Subcutaneous abdominal adipose tissue (tissue), 5 donors: ENCODE data around the gene TOLLIP.

Experiments used
- H3K27ac ChIP-seq: one replicate; pipeline ENCODE4 v1.7.0; 2013; ENCODE audit warnings: low read depth, mild to moderate bottlenecking, inconsistent platforms, low read length, moderate library complexity
- H3K27me3 ChIP-seq, 5 donors: one replicate each; pipeline ENCODE4 v1.7.0; 2013; ENCODE audit warnings: low read length in 5 of 5, inconsistent platforms in 1 of 5; ENCODE audit not compliant: control insufficient read depth in 5 of 5, insufficient read depth in 4 of 5
- H3K36me3 ChIP-seq, 5 donors: one replicate each; pipeline ENCODE4 v1.7.0; 2013; ENCODE audit warnings: low read length in 5 of 5; ENCODE audit not compliant: control insufficient read depth in 5 of 5, insufficient read depth in 5 of 5
- H3K4me1 ChIP-seq, 5 donors: one replicate each; pipeline ENCODE4 v1.7.0; 2013; ENCODE audit warnings: low read length in 5 of 5, mild to moderate bottlenecking in 3 of 5, moderate library complexity in 1 of 5; ENCODE audit not compliant: control insufficient read depth in 5 of 5, insufficient read depth in 5 of 5
- H3K4me3 ChIP-seq, 5 donors: one replicate each; pipeline ENCODE4 v1.7.0; 2013; ENCODE audit warnings: low read length in 5 of 5, low read depth in 1 of 5
- H3K9ac ChIP-seq, 5 donors: one replicate each; pipeline ENCODE4 v1.7.0; 2013; ENCODE audit warnings: low read length in 5 of 5, mild to moderate bottlenecking in 4 of 5, moderate library complexity in 3 of 5
- H3K9me3 ChIP-seq, 5 donors: one replicate each; pipeline ENCODE4 v1.7.0; 2013; ENCODE audit warnings: low read length in 5 of 5; ENCODE audit not compliant: control insufficient read depth in 5 of 5
- donor health status: healthy.
- donor health status: healthy.
- donor health status: healthy.
- donor health status: healthy.
- donor health status: healthy.

Gene TOLLIP

DNA sequence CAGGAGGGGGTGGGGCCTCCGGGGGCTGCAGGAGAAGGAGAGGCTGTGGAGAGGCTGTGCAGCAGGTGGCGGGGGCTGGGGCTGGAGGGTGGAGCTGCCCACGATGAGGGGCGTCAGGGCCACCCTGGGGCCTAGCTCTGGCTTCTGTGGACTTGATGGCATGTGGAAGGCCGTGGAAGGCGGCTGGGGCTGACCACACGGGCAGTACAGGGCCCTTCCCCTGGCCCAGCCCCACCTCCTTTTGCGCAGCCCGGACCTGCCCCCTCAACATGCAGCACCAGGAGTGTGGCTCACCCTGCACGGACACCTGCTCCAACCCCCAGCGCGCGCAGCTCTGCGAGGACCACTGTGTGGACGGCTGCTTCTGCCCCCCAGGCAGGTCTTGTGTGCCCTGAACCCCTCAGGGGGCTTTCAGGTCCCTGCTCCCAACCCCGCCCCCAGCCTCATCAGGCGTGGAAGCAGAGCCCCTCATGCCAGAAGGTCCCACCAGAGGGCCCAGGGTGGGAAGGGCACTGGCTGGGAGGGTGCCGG, 80.4 kb downstream of the TOLLIP start:
- peaks cover 24 to 58% (median 32%) of the 10 kb centered on the region in 5 donors for H3K27me3 ChIP-seq
- H3K27ac ChIP-seq = no peak overlapping the region
- no peaks in the 10 kb centered on the region for H3K4me1 ChIP-seq
- H3K9ac ChIP-seq = no peak overlapping the region
- H3K36me3 ChIP-seq = no peaks in the 10 kb centered on the region
- H3K4me3 ChIP-seq = no peak overlapping the region
- H3K9me3 ChIP-seq = no peaks in the 10 kb centered on the region

DNA sequence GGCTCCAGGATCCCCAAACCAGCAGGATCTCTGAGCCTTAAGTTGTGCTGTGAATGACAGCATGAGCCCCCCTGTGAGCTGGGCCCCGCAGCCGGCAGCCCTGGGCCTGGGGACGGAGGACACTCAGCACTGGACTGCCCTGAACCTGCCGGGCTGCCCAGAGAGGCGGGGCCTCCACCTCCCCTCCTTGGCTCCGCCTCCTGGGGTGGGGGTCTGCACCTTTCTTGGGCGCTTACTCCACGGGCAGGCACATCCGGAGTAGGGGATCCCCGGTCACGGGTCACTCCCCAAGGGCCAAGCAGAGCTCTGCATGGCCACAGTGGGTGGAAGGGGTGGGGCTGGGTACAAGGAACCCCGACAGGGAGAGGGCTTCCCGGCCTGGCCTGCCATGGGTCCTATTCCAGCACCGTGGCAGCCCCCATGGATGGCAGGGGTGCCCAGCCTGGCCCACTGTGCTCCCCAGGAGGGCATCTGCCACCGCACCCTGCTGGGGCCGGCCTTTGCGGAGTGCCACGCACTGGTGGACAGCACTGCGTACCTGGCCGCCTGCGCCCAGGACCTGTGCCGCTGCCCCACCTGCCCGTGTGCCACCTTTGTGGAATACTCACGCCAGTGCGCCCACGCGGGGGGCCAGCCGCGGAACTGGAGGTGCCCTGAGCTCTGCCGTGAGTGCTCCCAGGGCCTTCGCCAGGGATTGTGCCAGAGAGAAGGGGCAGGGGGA, 81.2 kb downstream of the TOLLIP start:
- Histone ChIP-seq H3K27me3 (peaks cover 31 to 63% (median 37%) of the 10 kb centered on the region in 5 donors), H3K4me3 (no peak overlapping the region), H3K9ac (no peak overlapping the region), H3K36me3 (no peaks in the 10 kb centered on the region), H3K4me1 (no peaks in the 10 kb centered on the region), H3K9me3 (no peaks in the 10 kb centered on the region), H3K27ac (no peak overlapping the region)

DNA sequence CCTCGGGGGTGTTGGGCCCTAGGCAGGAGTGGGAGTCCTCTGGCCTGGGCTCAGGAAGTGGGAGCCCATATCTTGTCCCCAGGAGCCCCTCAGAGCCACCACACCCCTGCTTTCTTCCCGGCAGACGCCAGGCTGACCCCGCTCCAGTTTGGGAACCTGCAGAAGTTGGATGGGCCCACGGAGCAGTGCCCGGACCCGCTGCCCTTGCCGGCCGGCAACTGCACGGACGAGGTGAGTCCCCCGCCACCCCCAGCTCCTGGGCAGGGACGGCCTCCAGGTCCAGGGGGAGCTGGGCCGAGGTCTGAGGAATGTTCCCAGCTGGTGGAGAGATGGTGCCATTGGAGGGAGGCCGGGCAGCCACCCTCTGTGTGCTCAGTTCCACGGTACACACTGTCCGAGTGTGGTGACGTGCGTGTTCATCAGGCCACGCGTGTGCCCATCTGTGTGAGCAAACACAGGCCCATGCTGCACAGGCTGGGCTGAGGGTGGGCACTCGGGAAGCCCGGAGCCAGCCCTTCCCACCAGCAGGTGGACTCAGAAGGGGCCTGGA, 81.8 kb downstream of the TOLLIP start:
- no peaks in the 10 kb centered on the region for H3K36me3 ChIP-seq
- no peak overlapping the region for H3K4me3 ChIP-seq
- no peak overlapping the region for H3K9ac ChIP-seq
- H3K27ac ChIP-seq = no peak overlapping the region
- peaks cover 0 to 2% (median 0%) of the 10 kb centered on the region in 5 donors for H3K4me1 ChIP-seq
- peaks cover 32 to 63% (median 38%) of the 10 kb centered on the region in 5 donors for H3K27me3 ChIP-seq
- no peaks in the 10 kb centered on the region for H3K9me3 ChIP-seq

DNA sequence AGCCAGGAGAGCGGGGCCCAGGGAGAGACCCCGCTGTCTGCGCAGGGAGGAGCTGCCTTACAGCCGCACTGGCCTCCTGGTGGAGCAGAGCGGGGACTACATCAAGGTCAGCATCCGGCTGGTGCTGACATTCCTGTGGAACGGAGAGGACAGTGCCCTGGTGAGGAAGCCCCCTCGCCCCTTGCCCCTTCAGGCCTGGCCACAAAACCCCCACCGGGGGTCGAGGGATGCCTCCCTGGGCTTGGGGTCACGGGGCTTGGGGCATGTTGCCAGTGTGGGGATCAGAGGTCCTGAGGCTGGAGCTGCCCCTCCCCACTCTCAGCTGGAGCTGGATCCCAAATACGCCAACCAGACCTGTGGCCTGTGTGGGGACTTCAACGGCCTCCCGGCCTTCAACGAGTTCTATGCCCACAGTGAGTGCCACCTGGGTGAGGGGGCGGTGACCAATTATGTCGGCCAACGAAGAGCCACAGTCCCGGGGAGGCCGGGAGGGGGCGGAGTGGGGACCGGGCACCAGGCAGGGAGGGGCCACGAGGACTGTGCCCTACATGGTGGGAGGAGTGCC, 82.4 kb downstream of the TOLLIP start:
- Histone ChIP-seq H3K36me3 (no peaks in the 10 kb centered on the region), H3K9me3 (no peaks in the 10 kb centered on the region), H3K27me3 (peaks cover 28 to 69% (median 43%) of the 10 kb centered on the region in 5 donors), H3K9ac (no peak overlapping the region), H3K4me3 (no peak overlapping the region), H3K4me1 (peaks cover 0 to 2% (median 0%) of the 10 kb centered on the region in 5 donors), H3K27ac (no peak overlapping the region)

DNA sequence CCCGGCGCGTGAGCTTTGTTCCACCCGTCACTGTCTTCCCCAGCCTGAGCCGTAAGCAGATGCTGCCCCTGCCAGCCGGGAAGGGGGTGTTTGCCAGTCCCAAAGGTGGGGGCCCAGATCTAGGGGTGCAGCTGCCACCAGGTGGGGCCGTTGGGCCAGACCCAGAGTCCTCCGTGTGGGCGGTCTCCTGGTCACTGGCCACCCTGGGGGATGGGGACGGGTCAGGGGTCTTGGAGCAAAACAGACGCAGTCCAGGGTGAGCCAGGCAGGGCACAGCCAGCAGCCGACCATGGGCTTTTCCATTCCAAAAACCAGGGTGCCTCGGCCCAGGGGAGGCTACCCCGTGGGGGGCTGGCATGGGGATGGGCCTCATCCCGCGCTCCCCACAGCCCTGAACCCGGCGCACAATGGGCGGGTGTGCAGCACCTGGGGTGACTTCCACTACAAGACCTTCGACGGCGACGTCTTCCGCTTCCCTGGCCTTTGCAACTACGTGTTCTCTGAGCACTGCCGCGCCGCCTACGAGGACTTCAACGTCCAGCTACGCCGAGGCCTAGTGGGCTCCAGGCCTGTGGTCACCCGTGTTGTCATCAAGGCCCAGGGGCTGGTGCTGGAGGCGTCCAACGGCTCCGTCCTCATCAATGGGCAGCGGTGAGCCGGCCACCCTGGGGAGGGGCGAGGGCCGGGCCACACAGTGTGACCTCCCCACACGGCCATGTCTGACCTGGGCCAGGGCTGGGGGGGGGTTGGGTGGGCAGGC, 83.0 kb downstream of the TOLLIP start:
- Histone ChIP-seq H3K36me3 (no peaks in the 10 kb centered on the region), H3K9me3 (no peaks in the 10 kb centered on the region), H3K4me1 (peaks cover 0 to 2% (median 0%) of the 10 kb centered on the region in 5 donors), H3K27me3 (peaks cover 28 to 69% (median 46%) of the 10 kb centered on the region in 5 donors), H3K9ac (no peak overlapping the region), H3K4me3 (no peak overlapping the region), H3K27ac (no peak overlapping the region)

DNA sequence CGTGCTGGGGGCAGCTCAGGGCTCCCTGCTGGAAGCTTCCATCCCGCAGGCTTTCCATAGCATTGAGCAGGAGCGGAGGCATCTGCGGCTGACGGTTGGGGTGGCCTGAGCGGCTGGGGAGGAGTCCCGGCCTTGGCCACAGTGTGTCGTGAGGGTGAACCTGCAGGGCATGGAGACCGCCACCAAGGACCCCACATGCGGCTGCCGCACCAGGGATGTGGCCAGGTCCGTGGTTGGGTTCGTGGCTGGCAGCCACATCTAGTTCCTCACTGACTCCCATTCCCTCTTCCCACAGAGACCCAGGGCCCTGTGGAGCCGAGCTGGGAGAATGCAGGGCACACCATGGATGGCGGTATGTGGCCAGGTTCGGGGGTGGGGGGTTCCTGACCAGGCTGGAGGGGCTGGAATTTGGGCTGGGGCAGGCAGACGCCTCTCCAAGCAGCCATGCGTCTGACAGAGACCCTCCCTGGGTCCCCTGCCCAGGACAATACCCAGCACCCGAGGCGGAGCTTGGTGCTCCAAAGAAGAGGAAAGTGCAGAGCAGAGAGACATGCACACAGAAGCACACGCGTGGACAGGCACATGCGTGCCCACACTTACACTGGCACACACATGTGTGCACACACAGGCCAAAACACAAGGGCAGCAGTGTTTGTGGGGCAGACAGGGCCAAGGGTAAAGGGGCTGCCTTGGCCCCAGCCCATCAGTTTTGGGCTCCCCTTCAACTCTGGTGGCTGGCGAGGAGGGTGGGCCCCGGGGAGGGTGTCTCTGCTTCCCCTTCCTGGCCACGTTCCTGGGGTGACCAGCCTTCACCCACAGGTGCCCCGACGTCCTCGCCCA, 83.8 kb downstream of the TOLLIP start:
- H3K9me3 ChIP-seq = no peaks in the 10 kb centered on the region
- no peaks in the 10 kb centered on the region for H3K36me3 ChIP-seq
- no peak overlapping the region for H3K9ac ChIP-seq
- H3K27ac ChIP-seq = no peak overlapping the region
- no peak overlapping the region for H3K4me3 ChIP-seq
- peaks cover 0 to 2% (median 0%) of the 10 kb centered on the region in 5 donors for H3K4me1 ChIP-seq
- peaks cover 25 to 69% (median 51%) of the 10 kb centered on the region in 5 donors for H3K27me3 ChIP-seq

DNA sequence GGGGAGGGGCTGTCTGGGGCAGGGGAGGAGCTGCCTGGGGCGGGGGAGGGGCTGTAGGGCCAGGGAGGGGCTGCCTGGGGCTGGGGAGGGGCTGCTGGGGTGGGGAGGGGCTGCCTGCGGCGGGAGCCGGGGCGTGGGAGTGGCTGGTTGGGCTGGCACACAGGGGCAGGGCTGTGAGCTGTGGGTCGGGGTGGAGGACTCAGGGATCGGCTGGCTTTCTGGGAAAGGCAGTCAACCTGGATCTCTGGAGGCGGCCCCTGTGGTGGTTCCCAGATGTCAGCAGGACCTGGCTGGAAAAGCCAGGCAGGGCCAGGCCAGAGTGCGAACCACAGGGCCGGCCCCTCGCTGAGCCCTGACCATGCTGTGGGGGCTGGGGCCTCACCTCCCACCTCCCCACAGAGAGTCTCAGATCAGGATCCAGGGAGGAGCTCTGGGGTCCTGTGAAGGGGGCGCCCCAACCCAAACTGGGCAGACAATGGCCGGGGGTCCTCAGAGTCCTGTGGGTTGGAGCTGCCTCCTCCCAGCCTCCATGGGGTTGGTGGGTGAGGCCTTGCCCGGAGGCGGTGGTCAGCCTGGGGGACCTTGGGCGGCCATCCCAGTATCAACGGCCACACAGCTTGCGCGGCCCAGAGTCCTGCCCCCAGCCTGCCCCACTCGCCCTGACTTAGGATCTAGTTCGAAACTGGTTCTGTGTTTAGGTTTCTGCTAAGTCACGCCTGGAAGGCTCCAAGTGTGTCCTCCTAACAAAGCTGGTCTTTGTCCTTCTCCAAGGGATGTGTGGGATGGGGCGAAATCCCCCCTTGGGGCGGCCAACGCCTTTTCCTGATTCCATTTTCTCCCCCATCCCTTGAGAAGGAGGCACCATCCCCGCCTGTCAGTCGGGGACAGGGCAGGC, 84.7 kb downstream of the TOLLIP start:
- Histone ChIP-seq H3K9me3 (no peaks in the 10 kb centered on the region), H3K27me3 (peaks cover 18 to 69% (median 49%) of the 10 kb centered on the region in 5 donors), H3K27ac (no peak overlapping the region)

More for the DNA sequence above, 84.7 kb downstream of the TOLLIP start:
- Histone ChIP-seq H3K4me1 (peaks cover 0 to 2% (median 0%) of the 10 kb centered on the region in 5 donors), H3K9ac (no peak overlapping the region), H3K4me3 (no peak overlapping the region), H3K36me3 (no peaks in the 10 kb centered on the region)
